Calu3 (cell line): Measurements from ENCODE around the gene HHAT. TPM values are rescaled to one million over a fixed set of nuclear protein-coding genes. Genes with fewer than 3 reads are reported as not detected.

Experiments
- BruUV-seq: library from RNA; stranded (reverse); fragments of 400-500 nt; replicated peaks from 2 replicates; lab custom pipeline; 2021; lab: Mats Ljungman, UMichigan
- CTCF ChIA-PET: fragments of 300-600 bp; sonication (Branson Sonifier 250); formaldehyde crosslinking; loops from one replicate; lab custom pipeline; 2022; ENCODE audit warnings: antibody characterized with exemption; lab: Charles Lee
- DNase-seq: peaks from one replicate; pipeline ENCODE4 v3.0.0; 2022
- H3K27ac Mint-ChIP-seq: one replicate; pipeline ENCODE4 v1.8.0; 2022; ENCODE audit warnings: mixed read lengths; ENCODE audit not compliant: unreplicated experiment
- H3K27me3 Mint-ChIP-seq: one replicate; pipeline ENCODE4 v1.8.0; 2022; ENCODE audit warnings: mixed read lengths; ENCODE audit not compliant: unreplicated experiment
- H3K36me3 Mint-ChIP-seq: one replicate; pipeline ENCODE4 v1.8.0; 2022; ENCODE audit warnings: mild to moderate bottlenecking, moderate library complexity, mixed read lengths; ENCODE audit not compliant: insufficient read depth, unreplicated experiment
- H3K4me1 Mint-ChIP-seq: one replicate; pipeline ENCODE4 v1.8.0; 2022; ENCODE audit warnings: mild to moderate bottlenecking, low read depth, mixed read lengths; ENCODE audit not compliant: unreplicated experiment
- H3K4me3 Mint-ChIP-seq: one replicate; pipeline ENCODE4 v1.8.0; 2022; ENCODE audit warnings: mild to moderate bottlenecking, low read depth, moderate library complexity, mixed read lengths; ENCODE audit not compliant: unreplicated experiment
- H3K9me3 Mint-ChIP-seq: one replicate; pipeline ENCODE4 v1.8.0; 2022; ENCODE audit warnings: low read depth, mixed read lengths; ENCODE audit not compliant: unreplicated experiment
- intact Hi-C: fragments of 100-400 bp; cut with micrococcal nuclease; formaldehyde crosslinking; loops from one replicate; pipeline ENCODE4 v1.10.0; 2022; ENCODE audit not compliant: unreplicated experiment
- total RNA-seq: library from RNA; stranded (reverse); gene quantifications from 2 replicates; pipeline ENCODE4 v1.2.3, GENCODE V29; 2022
- TF ChIP-seq, protein P1 (sequence below): fragments of 200-600 bp; IDR thresholded peaks from one replicate; pipeline ENCODE4 v1.8.0; 2022; ENCODE audit warnings: antibody characterized with exemption; ENCODE audit not compliant: unreplicated experiment

Gene HHAT
- total RNA-seq, 1 experiment from 2014 or later: 5.8 TPM

DNA sequence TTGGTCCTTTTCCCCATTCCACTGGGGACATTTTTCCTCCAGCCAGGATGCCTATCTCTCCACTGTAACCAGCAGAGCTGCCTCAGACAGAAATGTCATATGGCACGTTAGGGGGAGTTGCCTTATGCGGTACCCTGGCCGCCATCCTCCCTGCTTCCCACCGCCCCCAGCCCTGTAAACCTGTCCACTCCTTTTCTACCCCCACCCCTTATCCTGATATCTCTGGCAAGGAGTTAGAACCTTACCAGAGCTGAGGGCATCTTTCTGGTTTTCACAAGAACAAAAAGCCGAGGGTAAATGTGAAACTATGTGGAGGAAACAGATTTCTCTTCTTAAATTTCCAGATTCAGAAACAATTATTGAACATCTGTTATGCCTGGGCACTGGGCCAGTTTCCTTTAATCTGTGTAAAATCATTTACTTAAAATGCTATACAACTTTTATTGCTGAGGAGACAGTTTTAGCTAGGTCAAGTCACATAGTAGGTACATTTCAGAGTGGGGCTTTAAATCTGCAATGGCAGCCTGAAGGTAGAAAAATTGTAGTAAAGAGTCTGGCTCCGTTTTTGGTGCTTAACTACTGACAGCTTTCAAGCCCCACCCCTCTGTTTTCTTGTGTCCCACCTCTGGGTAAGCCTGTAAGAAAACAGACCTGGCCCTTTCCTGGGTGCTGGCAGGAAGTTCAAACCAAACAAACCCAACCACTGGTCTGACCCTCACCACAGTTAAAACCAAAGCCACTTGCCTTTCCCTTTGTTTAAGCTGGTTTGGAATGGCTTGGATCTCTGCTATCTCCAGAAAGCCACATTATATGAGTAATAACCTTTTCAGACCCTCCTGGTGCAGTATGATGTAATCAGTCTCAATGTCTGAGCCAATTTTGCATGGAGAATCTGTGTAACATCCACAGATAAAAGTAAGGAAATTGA is 319.0 kb downstream of the HHAT start:
- DNase-seq: no peak
- H3K4me3 Mint-ChIP-seq: no peak overlapping the region
- CTCF ChIA-PET: interaction anchor here (0.5 kb wide), 1 partner anchor 478 kb away, joined by 5 read pairs; no protein-coding TSS in a partner anchor
- peaks cover 2% of the 10 kb centered on the region for H3K9me3 Mint-ChIP-seq
- intact Hi-C loops: no loop called here
- H3K4me1 Mint-ChIP-seq: no peaks in the 10 kb centered on the region
- H3K27me3 Mint-ChIP-seq: no peaks in the 10 kb centered on the region
- H3K27ac Mint-ChIP-seq: no peak overlapping the region
- no peaks in the 10 kb centered on the region for H3K36me3 Mint-ChIP-seq
- no TSS peak for BruUV-seq
- TF ChIP-seq, protein P1, sequence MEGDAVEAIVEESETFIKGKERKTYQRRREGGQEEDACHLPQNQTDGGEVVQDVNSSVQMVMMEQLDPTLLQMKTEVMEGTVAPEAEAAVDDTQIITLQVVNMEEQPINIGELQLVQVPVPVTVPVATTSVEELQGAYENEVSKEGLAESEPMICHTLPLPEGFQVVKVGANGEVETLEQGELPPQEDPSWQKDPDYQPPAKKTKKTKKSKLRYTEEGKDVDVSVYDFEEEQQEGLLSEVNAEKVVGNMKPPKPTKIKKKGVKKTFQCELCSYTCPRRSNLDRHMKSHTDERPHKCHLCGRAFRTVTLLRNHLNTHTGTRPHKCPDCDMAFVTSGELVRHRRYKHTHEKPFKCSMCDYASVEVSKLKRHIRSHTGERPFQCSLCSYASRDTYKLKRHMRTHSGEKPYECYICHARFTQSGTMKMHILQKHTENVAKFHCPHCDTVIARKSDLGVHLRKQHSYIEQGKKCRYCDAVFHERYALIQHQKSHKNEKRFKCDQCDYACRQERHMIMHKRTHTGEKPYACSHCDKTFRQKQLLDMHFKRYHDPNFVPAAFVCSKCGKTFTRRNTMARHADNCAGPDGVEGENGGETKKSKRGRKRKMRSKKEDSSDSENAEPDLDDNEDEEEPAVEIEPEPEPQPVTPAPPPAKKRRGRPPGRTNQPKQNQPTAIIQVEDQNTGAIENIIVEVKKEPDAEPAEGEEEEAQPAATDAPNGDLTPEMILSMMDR: no peak

DNA sequence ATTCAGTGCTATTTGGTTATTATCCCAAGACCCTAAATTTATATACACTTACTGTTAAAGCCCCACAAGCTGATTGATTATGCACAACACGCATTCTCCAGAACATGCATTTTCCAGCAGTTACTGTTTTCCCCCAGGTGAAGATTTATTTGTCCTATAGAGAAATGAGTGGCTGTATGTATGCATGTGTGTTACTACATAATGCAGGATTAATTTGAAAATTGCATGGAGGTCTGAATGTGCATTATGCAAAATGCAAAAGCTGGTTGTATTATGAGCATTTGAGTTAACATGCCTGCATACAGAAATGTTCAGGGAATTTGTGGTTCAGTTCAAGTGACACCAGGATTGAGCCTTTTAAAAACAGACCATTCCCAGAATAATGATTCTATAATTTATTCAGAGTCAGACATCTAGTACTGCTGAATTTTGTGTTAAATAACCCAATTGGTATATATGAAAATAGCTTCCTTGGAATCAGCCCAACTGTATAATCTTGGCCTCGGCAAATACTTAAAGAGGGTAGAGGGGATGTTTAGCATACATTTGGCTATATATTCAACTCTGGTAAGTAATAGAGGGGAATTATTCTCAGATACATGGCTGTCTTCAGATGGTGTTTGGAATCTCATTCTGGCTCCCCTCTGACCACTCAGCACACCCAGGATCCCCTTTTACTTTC is 320.0 kb downstream of the HHAT start:
- Mint-ChIP-seq H3K36me3 (no peaks in the 10 kb centered on the region), H3K4me3 (no peak overlapping the region), H3K27me3 (no peaks in the 10 kb centered on the region), H3K27ac (no peak overlapping the region), H3K9me3 (peaks cover 4% of the 10 kb centered on the region), H3K4me1 (no peaks in the 10 kb centered on the region)
- intact Hi-C loops: no loop called here
- no peak for DNase-seq
- CTCF ChIA-PET: no interaction called here
- BruUV-seq: no TSS peak
- TF ChIP-seq, protein P1: no peak

DNA sequence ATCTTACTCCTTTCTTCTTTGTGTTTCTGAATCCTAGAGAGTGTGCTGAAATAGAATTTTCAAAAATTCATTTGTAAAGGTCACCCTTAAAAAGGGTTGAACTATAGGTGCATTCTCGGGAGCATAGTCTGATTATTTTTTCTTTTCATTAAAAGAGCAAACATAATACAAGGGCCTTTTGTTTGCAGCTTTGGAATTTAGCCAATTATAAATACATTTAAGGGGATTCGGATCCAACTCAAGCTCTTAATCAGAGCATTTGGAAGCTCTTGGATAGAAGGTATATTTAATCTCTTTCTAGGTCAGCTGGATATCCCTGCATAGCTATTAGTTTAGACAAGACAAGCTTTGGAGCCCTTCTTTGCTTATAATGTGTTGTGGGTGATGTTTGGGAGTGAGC is 321.7 kb downstream of the HHAT start:
- no peak for DNase-seq
- no peaks in the 10 kb centered on the region for H3K36me3 Mint-ChIP-seq
- BruUV-seq: no TSS peak
- no peaks in the 10 kb centered on the region for H3K4me1 Mint-ChIP-seq
- no peak overlapping the region for H3K27ac Mint-ChIP-seq
- CTCF ChIA-PET: no interaction called here
- intact Hi-C loops: no loop called here
- no peaks in the 10 kb centered on the region for H3K27me3 Mint-ChIP-seq
- peaks cover 7% of the 10 kb centered on the region for H3K9me3 Mint-ChIP-seq
- H3K4me3 Mint-ChIP-seq: no peak overlapping the region
- TF ChIP-seq, protein P1: no peak

DNA sequence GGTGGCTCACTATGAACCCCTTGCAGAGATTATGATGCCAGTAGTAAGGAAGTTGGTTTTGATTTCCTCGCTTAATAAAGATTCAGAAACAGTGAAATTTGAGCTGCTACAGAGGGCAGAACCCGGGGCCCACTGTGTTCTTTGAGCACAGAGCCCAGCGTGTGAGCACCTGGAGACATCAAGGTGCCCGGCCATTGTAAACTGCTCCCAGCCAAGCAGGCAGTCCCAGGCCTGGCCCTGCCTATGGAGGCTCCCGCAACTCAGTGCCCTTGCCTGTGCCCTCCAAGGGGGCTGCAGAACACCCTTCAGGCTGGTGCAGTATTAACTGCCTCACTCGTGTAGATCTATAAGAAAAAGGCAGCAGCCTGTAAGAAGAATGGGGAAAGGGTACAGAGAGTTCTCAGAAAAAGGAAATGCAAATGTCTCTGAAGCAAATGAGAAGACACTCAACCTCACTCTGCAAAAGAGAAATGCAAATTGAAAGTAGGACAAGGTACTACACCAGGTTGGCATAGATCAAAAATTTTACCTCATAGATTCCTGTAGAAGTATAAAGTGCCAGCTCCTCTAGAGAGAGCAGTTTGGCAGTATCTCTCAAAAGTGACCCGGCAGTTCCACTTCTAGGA is 323.7 kb downstream of the HHAT start:
- Mint-ChIP-seq H3K27me3 (no peaks in the 10 kb centered on the region), H3K36me3 (no peaks in the 10 kb centered on the region), H3K9me3 (peaks cover 7% of the 10 kb centered on the region), H3K4me1 (no peaks in the 10 kb centered on the region), H3K4me3 (no peak overlapping the region), H3K27ac (no peak overlapping the region)
- intact Hi-C loops: no loop called here
- TF ChIP-seq, protein P1: no peak
- BruUV-seq: no TSS peak
- DNase-seq: no peak
- CTCF ChIA-PET: no interaction called here
